Sciatic nerve (tissue), 2 donors: ENCODE results near the gene PSMD12. TPM values are rescaled to one million over a fixed set of nuclear protein-coding genes. Genes with fewer than 3 reads are reported as not detected.
A peak's percentile ranks its signal among the peaks of the same experiment; 100 is the strongest.
"Not testable (repeated sequence)": the region's sequence is repeated elsewhere in the genome, so short reads cannot be mapped to it uniquely, and the experiment has no call there.

Experiments
- ATAC-seq: fragments of 200-7000 bp; cut with Tn5 transposase; one replicate; pipeline ENCODE4 v1.9.1; 2020; ENCODE audit warnings: mild to moderate bottlenecking, moderate library complexity
- DNase-seq: peaks from one replicate; pipeline ENCODE4 v3.0.0-alpha.2; 2020; ENCODE audit warnings: low spot score
- intact Hi-C: fragments of 100-400 bp; cut with DNase I; formaldehyde crosslinking; loops from one replicate; pipeline ENCODE4 v1.14.2; 2022
- total RNA-seq: library from RNA; stranded (reverse); fragmentation: NEBNext Ultra II Directional; extraction: Animal tissue kit (Norgen Biotek cat#: 25700); gene quantifications from one replicate; pipeline ENCODE4 v1.2.1, GENCODE V29; 2021
- donor health status: DM: no; HTN: no; CAD: no.
- donor health status: DM: no; HTN: no; CAD: no.

PSMD12 gene
- total RNA-seq, result 40.6 TPM

DNA sequence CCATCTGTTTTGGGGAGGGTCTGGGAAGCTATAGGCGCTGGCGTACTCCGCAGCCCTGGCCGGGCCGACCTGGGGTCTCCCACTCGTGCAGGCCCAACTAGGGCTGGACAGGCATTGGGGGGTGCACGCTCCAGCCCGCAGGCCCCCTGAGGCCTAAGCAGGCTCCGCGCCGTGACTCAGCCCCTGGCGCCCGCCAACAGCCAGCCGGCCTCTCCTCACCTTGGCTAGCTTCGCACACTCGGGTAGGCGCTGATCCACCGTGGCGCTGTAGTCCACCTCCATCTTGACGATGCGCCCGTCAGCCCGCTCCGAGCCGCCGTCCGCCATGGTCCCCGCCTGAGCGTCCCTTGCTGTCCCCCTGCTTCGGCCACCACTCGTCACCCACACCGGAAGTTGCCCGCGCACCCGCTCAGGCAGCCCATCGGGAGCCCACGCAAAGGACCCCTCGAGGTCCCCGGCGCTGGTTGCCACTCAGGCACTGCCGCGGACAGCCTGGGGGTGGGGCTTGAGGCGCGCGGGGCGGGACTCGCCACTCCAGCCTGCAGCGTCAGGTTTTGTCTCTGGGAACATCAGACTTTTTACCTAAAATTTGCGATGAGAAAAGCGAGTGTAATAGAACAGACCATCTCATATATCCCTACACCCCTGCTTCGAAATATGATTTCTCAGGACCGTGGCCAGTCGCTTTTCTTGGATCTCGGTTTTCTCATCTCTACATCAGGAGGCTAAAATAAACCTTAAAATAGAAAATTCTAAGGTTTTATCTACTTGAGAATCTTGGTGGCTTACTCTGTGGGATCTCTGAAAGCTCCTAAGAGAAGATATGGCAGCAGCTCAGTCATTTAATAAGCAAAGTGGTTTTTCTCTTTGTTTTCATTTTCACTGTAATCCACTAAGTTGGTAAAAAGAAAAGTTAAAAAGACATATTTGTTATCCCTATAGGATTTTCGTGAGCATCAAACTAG lies at the start of gene PSMD12:
Gene PSMD12 (minus strand): TSS at position 385 of the 965 bp plus-strand sequence. CDS start 58 bp downstream, at position 327.
- ATAC-seq (peak; percentile 99), DNase-seq (peak; percentile 95)
- intact Hi-C loops, result no loop called here

DNA sequence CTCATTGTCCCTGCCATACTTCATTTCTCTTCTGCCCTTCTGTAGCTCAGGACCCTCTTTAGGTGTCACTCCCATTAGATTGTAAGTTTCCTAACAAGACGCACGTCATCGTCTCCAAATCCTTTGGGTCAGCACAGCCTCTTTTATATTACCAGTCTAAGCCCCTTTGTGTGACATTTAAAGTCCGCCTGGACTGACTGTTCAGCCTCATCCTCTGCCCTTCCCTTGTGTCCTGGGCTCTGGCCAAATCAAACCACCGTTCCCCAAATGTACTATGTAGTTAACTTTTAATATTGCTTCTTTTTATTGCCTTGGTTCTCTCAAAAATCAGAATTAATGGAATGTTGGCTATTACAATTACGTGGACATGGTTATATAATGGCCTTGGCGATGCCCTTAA lies 48.9 kb upstream of the PSMD12 start:
- intact Hi-C loops, result no loop called here
- DNase-seq (no peak), ATAC-seq (no peak)

DNA sequence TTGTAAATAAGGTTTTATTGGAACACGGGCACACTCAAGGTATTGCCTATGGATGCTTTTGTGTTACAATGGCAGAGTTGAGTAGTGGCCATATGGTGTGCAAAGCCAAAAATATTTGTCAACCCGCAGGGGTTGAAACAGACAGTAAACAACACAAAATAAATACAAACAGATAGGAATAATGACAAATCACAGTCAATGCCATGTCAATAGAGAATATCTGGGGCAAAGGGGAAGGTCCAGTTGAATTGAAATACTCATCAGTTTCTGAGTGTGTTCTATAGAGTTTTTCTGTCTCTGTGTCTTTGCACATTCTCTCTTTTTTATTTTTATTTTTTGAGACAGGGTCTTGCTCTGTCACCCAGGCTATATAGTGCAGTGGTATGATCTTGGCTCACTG lies 48.2 kb upstream of the PSMD12 start:
- DNase-seq, result no peak
- ATAC-seq, result no peak
- intact Hi-C loops, result no loop called here

DNA sequence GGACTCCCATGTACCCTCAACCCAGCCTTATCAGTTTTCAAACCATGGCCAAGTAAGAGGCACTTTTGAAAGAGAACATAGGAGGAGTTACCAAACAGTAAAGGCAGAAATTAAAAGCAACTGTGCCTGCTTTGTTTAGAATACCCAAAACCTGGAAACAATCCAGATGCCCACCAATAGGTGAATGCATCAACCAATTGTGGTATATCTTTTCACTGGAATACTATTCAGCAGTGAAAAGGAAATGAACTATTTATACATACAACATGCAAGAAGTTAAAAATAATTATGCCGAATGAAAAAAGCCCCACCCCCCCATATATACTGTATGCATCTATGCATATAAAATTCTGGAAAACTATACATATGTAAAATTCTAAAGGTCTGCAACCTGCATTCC lies 47.8 kb upstream of the PSMD12 start:
- DNase-seq (no peak), ATAC-seq (no peak)
- intact Hi-C loops, result no loop called here

DNA sequence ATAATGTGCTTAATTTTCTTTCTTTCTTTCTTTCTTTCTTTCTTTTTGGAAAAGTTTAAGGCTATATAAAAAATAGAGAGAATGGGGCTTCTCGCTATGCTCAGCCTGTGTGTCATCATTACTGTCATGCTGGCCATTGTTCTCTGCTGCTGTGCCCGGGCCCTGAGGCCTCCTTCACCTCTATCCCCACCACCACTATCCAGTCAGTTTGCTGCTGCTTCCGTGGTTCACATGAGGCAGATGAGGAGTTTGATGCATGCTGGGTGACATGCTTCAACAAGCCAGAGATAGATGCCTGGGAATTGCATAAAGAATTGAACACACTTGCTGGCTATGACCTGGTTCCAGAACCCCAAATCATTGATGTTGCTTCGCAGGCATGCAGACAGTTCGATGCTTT lies 47.0 kb upstream of the PSMD12 start:
- DNase-seq (no peak), ATAC-seq (no peak)
- intact Hi-C loops, result no loop called here

DNA sequence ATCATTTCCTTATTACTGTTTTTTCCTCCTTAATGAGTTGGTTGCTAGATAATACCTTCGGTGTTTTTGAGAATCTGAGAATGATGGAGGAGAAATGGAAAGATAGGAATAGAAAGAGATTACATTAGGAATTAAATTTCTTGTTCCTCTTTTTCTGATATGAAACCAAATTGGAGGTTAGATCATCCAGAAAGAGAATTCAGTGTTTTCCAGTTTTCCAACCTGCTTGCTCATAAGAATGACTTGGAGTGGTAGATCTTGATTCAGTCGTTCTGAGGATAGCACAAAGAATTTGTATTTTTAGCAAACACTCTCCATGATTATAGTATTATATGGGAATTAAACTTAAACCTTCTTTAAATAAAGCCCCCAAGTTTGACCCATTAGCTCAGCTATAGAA lies 46.6 kb upstream of the PSMD12 start:
- intact Hi-C loops, result no loop called here
- DNase-seq (no peak), ATAC-seq (no peak)

DNA sequence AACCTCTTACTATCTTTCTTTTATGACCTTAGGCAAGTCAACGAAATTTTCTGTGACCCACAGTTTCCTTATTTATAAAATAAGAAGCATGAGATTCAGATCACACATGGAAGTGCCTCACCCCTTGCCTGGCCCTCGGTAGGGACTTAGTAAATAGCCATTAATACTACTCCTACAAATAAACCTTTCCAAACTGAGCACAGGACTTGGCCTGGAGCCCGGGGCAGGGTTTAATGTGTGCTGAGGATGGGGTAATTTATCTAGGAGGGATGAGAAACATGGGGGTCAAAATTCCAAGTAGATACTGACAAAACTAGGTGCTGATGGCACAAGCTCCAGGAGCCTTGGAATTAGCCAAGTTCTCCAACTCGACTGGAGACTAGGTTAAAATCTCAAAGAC lies 45.7 kb upstream of the PSMD12 start:
- DNase-seq (no peak), ATAC-seq (no peak)
- intact Hi-C loops, result no loop called here

DNA sequence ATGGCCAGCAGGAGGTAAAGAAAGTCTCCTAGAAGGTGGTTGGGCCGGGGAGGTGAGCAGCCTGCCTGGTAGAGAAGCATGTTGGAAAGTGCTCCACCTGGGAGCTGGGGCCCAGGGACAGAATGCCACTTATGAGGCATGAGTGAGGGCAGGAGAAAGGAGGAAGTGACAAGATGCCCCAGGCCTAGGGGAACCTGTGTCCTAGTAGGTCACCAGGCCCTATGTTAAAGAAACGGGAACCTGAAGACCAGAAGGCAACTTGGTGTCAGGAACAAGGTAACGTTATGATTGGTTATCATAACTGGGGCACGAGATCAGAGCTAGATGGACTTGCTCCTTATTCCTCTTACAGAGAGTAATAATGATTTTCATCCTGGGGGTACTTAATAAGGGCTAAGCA lies 45.0 kb upstream of the PSMD12 start:
- ATAC-seq (no peak), DNase-seq (no peak)
- intact Hi-C loops, result no loop called here

DNA sequence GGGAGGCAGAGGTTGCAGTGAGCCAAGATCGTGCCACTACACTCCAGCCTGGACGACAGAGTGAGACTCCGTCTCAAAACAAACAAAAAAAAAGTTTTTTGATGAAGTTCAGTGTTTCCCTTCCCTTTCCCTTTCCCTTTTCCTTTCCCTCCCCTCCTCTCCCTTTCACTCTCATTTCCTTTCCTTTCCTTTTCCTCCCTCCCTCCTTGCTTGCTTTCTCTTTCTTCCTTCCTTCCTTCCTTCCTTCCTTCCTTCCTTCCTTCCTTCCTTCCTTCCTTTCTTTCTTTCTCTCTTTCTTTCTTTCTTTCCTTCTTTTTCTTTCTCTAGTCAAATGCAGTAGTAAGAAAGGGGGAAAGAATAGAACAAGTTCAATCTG lies 42.1 kb upstream of the PSMD12 start:
- ATAC-seq, DNase-seq, intact Hi-C loops: not testable (repeated sequence)

DNA sequence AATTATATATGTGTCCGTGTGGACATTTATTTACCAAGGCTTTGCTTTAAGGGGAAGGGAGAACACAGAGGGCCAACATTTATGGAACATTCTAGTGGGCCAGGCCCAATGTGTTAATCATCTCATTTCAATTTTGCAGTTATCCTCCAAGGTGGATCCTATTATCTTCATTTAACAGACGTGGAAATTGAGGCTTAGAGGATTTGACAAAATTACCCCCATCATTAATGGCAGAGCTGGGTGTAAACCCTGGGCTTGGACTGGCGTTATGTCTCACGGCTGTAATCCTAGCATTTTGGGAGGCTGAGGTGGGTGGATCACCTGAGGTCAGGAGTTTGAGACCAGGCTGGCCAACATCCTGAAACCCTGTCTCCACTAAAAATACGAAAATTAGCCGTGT lies 37.1 kb upstream of the PSMD12 start:
- DNase-seq (no peak), ATAC-seq (no peak)
- intact Hi-C loops, result no loop called here

DNA sequence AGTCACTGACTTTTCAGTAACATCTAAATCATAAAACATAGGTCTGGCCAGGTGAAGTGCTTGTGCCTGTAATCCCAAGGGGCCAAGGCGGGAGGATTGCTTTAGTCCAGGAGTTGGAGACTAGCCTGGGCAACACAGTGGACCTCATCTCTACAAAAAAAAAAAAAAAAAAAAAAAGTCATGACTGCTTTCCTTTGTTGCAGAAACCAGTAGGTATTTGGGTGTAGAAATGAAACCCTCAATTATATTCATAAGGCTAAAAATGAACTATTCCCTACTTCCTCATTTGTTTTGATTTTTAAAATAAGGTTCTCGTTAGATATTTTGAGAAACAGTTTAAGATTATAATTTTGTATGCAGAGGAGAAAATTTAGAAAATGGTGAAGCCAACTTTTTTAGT lies 36.7 kb upstream of the PSMD12 start:
- ATAC-seq (no peak), DNase-seq (no peak)
- intact Hi-C loops, result no loop called here

DNA sequence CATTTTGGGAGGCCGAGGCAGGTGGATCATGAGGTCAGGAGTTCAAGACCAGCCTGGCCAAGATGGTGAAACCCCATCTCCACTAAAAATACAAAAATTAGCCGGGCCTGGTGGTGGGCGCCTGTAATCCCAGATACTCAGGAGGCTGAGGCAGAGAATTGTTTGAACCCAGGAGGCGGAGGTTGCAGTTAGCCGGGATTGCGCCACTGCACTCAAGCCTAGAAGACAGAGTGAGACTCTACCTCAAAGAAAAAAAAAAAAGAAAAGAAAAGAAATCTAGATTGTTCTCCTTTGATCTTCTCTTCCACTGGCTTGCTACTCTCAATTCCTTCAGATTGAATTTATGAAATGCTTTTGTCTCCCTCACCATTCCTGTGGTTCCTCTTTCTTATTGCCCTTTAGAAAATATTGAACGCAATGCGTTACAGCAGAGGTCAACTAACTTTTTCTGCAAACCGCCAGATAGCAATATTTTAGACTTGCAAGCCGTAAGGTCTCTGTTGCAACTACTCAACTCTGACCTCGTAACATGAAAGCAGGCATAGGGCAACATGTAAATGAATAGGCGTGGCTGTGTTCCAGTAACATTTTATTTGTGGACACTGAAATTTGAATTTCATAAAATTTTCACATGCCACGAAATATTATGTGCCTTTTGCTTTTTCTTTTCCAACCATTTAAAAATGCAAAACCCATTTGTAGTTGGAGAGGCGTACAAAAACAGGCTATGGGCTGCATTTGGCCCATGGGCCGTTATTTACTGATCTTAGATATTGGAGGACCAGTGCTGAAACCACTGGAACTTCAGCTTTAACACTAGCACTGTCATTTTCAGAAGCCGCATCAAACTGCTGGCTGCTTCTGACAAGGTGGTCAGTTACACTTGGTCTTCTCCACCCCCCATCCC lies 35.5 kb upstream of the PSMD12 start:
- no peak for ATAC-seq
- DNase-seq, result no peak
- intact Hi-C loops, result no loop called here

DNA sequence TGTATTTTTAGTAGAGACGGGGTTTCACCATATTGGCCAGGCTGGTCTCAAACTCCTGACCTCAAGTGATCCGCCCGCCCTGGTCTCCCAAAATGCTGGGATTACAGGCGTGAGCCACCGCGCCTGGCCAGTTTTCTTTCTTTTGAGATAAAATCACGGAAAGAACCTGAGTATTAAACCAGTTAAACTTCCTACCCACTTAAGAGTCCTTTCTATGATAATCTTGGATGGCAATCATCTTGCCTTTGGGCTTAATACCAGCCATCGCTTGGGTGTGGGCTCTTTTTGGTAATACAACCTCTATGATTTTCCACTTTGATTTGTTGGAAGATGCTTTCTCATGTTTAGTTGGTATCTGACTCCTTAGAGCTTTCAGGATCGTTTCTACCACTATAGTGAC lies 34.7 kb upstream of the PSMD12 start:
- intact Hi-C loops, result no loop called here
- ATAC-seq (no peak), DNase-seq (no peak)

DNA sequence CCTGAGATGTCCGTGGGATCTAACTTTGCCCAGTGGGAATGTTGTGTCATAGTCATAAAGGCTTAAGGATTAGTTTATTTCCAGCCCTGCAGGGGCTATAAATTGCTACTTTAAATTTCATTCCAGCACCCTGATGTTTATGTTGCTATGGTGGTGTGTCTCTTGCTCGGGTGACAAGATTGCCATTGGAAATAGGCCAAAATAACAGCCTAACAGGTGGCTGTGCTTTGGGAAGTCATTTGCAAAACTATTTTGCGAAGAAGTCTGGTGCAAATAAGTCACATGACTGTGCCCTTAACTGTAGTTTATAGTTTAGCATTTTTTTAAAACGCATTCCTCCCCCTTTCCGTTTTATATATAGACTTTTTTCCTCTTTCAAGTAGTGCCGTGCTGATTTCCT lies 33.8 kb upstream of the PSMD12 start:
- ATAC-seq (no peak), DNase-seq (no peak)
- intact Hi-C loops, result no loop called here

DNA sequence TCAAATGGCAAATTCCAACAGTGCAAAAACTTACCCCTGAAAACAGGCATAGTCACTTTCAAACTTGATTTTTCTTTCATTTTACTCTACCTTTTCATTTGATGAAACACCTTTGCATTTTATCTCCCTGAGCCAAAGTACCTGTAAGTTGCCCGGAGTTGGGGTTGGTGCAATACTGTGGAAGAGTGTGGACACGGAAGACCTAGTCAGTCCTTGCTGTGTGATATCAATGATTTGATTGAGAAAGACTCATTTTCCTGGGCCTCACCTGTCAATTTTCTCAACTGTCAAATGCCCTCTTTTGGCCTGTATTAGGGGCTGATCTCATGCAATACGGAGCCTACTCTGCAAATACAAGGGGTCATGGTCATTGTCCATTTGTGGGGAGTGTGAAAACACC lies 33.3 kb upstream of the PSMD12 start:
- no peak for DNase-seq
- intact Hi-C loops, result no loop called here
- ATAC-seq, result no peak

DNA sequence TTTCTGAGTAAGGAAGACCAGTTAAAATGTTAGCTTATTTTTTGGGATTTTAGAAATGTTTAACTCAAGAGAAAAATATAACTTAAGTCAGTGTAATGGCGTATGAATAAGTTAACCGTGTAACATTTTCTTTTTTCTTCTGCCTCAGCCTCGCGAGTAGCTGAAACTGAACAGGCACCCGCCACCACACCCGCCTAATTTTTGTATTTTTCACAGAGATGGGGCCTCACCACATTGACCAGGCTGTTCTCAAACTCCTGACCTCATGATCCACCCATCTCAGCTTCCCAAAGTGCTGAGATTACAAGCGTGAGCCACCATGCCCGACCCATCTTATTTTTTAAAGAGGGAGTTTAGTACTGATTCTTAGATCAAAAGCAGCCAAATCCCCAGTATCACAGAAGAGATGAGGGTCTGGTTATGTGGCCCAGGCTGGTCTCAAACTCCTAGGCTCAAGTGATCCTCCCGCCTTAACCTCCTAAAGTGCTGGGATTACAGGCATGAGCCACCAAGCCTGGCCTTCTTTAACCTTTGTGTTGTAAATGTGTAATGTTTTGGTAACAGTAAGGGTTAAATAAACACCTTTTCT lies 27.5 kb upstream of the PSMD12 start:
- ATAC-seq, result no peak
- intact Hi-C loops, result no loop called here

DNA sequence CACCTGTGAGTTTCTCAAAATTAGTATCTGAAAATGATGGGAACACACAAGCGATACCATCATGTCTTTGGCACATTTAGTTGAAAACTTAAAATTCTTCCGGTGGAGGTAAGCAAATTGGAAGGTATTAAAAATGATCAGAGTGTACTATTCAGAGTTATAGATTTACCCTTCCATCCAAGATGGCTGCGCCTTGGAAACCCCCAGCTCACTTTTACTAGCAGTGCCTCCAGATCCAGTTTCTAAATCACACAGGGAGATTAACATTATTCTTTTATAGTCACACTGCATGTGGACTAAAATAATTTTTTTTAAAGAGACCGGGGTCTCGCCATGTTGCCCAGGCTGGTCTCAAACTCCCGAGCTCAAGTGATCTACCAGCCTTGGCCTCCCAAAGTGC lies 25.7 kb upstream of the PSMD12 start:
- ATAC-seq (no peak), DNase-seq (no peak)
- intact Hi-C loops, result no loop called here

More for the DNA sequence above, 27.5 kb upstream of the PSMD12 start:
- no peak for DNase-seq

DNA sequence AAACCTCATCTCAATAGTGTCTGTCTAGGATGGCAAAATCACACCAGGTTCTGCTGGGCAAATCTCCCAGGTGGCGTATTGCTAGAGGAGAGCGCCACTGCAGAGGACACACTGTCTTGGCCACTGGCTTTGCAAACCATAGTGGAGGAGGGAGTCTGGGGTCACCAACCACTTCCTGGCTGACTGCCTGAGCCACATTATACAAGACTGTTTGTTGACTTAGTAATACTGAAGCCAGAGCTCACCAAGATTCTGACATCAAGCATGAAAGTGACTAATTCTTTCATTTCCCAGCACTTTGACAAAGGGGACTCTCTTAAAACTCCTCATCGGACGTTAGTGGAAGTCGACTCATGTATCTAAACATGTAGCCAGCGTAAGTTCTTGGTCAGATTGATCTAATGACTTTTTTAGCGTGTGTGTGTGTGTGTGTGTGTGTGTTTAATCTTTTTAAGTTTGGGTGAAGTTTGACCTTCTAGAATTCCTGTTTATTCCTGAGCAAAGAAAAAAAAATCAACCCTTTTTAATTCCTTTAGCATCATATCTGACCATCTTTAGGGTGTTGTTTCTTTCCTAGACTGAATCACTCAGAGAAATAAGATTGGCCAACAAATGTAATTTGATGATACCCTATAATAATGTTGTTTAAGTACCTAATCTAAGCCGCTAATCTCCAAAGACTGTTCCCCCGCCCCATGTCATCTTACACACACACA lies 24.4 kb upstream of the PSMD12 start:
- intact Hi-C loops, result no loop called here
- ATAC-seq (peak; percentile 83), DNase-seq (no peak)

DNA sequence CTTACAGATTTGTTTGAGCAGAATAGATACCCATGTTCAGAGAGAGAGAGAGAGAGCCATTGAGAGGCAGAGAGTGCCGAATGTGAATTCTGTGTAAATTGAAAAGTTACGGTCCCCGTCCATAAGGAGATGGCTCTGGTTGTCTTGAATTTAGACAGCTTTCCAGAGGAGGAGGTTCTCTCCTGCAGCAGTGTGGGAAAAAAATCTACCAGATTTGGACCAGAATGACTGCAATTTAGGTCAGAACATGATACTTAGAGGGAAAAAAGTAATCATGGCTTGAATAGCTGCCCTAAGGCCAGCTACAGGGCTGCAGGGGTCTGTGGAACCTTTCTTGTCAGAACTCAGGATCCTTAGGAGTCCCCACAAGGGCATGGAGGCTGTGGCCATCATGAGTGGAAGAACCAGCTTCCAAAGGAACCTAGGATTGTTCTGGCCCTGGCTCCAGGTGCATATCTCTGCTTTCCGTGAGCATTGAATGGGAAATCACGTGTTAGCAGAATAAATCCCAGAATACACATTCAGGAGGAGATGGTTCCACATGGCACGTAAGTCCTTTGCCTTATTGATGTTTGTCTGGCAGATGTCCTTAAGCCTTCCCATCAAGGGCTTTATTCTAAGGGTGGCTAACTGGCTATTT lies 23.7 kb upstream of the PSMD12 start:
- DNase-seq (no peak), ATAC-seq (peak; percentile 10)
- intact Hi-C loops, result no loop called here
